GM21381 (cell line): ENCODE data around the gene CENPVL2.
"Not testable (repeated sequence)": the region's sequence is repeated elsewhere in the genome, so short reads cannot be mapped to it uniquely, and the experiment has no call there.

ENCODE experiments used
- ATAC-seq: cut with Tn5 transposase; IDR thresholded peaks from one replicate; pipeline ENCODE4 v1.9.1; 2021; ENCODE audit warnings: mild to moderate bottlenecking, moderate library complexity; ENCODE audit not compliant: unreplicated experiment

The CENPVL2 gene

DNA sequence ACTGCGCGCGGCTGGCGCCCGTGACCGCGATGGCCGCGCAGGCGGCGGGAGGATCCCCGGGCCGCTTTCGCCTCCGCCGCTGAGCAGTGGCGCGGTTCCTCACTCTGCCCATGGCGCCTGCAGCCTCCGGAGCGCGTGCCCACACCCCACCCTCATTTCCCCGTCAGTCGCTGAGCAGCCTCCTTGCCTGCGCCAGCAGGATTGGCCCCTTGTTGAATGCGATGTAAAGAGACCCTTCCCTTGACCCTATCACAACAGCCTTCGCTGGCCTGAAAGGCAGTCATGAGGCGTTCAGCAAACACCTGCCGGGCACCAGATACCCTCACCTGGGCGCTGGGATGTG is at the start of gene CENPVL2:
TSS of gene CENPVL2 (minus strand) at position 112 of the 343 bp plus-strand sequence. CDS start at position 112, 0 bp downstream.
- ATAC-seq, result not testable (repeated sequence)

DNA sequence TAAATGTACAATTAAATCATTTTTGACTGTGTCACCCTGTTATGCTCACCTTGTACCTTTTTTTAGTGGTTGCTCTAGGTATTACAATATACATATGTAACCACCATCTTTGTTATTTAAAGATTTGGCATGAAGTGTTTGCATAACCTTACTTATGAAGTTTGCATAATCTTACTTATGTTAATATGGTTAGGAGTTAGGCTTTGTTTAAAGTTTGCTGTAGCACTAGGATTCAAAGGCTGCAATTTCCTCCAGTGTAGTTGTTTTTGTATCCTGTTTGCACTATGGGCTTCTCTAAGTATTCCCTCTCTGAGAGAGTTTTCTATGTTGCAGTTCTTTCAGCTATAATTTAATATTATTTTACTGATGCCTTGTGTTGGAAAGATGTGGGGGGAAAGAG is 45.6 kb upstream of the CENPVL2 start:
- ATAC-seq, result no peak

DNA sequence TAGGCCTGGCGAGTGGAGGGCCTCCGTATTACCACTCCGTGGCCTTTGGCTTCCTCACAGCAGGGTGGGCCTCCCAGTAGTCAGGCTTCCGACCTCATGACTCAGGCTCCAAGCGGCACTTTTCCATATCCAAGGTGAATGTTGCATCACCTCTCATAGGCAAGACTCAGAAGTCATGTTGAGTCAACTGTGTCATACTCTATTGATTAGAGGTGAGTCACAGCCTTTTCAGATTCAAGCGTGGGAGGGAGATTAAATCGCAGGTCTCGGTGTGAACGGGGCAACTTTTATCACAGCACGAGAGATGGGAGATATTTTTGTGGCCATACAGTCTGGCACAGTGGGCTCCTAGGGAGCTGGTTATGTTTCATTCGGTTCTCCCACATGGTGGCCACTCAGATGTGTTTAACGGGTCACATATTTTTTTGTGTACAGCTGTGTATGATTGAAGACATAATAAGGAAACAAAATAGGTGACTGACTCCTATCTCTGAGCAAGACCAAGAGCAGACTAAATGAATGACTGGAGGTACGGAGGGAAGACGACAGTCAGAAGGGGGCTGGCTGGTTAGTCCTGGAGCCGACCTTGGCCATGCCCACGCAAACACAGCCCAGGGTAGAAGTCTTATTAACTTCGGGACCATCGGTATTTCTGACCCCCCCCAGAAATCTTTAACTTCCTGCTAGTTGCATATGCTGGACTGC is 30.5 kb upstream of the CENPVL2 start:
- ATAC-seq, result not testable (repeated sequence)

DNA sequence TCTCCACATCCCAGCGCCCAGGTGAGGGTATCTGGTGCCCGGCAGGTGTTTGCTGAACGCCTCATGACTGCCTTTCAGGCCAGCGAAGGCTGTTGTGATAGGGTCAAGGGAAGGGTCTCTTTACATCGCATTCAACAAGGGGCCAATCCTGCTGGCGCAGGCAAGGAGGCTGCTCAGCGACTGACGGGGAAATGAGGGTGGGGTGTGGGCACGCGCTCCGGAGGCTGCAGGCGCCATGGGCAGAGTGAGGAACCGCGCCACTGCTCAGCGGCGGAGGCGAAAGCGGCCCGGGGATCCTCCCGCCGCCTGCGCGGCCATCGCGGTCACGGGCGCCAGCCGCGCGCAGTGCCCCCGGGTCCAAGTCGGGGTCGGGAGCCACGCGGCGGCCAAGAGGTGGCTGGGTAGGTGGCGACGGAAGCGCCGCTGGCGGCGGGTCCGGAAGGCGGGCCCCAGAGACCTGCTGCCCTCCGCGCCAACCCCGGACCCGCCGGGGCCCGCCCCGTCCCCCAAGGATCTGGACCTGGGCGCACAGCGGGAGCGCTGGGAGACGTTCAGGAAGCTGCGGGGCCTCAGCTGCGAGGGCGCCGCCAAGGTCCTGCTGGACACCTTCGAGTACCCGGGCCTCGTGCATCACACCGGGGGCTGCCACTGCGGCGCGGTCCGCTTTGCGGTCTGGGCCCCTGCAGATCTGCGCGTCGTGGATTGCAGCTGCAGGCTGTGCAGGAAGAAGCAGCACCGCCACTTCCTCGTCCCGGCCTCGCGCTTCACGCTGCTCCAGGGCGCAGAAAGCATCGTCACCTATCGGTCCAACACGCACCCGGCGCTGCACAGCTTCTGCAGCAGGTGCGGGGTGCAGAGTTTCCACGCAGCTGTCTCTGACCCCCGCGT is 27.9 kb upstream of the CENPVL2 start, which contains the start of gene CENPVL1:
TSS of gene CENPVL1 (plus strand) at position 236 of the 888 bp plus-strand sequence. CDS start at position 236, 0 bp downstream.
- ATAC-seq, result not testable (repeated sequence)

DNA sequence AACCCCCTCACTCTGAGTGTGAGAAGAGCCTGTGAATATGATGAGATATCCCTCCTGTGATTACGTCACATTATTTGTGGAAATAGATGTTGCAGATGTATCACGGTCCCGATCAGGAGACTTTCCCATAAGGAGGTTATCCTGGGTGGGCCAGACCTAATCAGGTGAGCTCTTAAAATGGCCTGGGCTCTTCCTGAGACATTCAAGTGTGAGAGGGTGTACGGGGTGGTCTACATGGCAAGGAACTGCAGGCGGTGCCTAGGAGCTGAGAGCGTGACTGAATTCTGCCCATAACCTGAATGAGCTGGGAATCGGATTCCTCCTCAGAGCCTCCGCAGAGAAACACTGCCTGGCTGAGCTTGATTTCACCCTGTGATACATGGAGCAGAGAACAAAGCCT is 14.8 kb upstream of the CENPVL2 start:
- ATAC-seq, result no peak

DNA sequence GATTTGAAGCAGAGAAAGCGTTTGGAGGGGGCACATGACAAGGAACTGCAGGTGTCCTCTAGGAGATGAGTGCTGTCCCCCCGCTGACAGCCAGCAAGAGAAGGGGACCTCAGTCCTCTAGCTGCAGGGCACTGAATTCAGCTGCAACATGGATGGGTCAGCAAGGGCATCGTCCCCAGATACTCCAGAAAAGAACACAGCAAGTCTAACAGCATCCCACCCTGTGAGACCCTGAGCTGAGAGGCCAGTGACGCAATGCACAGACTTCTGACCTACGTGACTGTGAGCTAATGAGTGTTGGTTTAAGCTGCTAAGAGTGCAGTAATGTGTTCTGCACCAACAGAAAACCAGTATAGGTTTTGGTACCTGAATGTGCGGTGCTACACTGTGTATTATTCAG is 11.6 kb upstream of the CENPVL2 start:
- ATAC-seq, result no peak

DNA sequence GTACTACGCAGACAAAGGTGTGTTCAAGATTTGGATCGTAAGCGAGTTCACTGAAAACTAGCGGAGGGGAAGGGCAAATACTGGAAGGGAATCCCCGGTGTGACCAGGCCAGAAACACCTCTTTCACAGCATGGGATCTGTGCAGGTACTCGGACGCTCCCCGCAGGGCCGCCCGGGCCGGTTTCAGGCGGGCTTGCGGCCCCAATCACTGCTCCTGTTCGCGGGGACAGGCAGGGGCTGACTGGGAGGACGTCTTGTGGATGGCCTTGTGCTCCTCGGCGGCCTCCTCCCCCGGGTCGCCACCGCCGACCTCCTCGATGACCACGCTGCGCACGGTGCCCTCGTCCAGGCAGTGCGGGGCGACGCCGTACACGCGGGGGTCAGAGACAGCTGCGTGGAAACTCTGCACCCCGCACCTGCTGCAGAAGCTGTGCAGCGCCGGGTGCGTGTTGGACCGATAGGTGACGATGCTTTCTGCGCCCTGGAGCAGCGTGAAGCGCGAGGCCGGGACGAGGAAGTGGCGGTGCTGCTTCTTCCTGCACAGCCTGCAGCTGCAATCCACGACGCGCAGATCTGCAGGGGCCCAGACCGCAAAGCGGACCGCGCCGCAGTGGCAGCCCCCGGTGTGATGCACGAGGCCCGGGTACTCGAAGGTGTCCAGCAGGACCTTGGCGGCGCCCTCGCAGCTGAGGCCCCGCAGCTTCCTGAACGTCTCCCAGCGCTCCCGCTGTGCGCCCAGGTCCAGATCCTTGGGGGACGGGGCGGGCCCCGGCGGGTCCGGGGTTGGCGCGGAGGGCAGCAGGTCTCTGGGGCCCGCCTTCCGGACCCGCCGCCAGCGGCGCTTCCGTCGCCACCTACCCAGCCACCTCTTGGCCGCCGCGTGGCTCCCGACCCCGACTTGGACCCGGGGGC is 567 bp downstream of the CENPVL2 start:
- not testable (repeated sequence) for ATAC-seq

DNA sequence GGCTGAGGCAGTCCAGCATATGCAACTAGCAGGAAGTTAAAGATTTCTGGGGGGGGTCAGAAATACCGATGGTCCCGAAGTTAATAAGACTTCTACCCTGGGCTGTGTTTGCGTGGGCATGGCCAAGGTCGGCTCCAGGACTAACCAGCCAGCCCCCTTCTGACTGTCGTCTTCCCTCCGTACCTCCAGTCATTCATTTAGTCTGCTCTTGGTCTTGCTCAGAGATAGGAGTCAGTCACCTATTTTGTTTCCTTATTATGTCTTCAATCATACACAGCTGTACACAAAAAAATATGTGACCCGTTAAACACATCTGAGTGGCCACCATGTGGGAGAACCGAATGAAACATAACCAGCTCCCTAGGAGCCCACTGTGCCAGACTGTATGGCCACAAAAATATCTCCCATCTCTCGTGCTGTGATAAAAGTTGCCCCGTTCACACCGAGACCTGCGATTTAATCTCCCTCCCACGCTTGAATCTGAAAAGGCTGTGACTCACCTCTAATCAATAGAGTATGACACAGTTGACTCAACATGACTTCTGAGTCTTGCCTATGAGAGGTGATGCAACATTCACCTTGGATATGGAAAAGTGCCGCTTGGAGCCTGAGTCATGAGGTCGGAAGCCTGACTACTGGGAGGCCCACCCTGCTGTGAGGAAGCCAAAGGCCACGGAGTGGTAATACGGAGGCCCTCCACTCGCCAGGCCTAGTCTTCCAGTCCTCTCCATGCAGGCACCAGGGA is 2.8 kb downstream of the CENPVL2 start:
- not testable (repeated sequence) for ATAC-seq

DNA sequence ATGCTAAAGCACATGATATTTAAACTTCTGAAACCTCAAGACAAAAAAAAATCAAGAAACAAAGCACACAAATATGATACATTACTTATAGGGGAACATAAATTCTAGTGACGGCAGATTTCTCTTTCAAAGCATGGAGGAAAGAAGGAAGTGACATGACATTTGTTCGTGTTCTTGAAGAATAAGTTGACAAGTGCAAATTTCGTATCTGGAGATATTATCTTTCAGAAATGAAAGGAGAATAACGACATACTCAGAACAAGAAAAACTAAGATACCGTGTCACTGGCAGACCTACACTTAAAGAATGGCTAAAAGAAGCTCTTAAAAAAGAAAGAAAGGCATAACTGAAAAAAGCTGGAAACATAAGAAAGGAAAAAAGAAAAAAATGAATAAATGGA is 16.6 kb downstream of the CENPVL2 start:
- no peak for ATAC-seq

DNA sequence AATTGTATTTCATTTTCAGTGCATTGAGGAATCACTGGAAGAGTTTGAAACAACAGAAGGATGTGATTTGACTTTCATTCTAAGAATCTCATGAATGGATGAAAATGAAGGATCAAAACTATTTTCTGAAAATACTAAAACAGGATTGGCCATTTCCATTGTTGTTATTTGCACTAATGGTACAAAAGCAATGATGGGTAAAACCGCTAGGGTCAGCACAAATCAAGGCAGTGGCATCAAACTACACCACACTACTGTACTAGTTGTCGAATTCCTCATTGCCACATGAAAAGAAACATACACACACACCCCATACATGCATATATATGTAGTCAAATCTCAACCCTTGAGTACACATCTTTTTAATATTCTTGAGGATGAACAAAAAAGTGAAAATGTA is 39.3 kb downstream of the CENPVL2 start:
- ATAC-seq, result no peak

DNA sequence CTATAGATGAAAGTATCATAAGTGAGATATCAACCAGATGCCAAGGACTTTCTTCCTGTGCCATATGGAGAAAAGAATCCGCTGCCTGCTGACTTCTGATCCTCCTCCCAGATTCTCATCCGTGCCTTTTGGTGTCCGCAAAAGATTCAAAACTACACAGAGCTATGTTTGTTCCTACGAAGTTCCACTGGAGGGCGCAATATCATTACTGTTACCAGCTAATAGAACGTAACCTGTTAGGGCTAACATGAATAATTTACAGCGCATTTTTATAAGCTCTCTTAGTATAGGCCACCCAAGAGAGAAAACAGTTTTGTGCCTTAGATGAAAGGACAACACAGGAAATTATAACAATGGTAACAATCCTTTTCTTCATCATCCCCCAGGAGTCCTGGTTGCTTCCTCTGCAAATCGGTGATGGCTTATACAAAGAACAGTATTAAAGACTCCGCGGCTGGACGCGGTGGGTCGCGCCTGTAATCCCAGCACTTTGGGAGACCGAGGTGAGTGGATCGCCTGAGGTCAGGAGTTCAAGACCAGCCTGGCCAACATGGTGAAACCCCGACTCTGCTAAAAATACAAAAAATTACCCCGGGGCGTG is 41.1 kb downstream of the CENPVL2 start:
- no peak for ATAC-seq

DNA sequence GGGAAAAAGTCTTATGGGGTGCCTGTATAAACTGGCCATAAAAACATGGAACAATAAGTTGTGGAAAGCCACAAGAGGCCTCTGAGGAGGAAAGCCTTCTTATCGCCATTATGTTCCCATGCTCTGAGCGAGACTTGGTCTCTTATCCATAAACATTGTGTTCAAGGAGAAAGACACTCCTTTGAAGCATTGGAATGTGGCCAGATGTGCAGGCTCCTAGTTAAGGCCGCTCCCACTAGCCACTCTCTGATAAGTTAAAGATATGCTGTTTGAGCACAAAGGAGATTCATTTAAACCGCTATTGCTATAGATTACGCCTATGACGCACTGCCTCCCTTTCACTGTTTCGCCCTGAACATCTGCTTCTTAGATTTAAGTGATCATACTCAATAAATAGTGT is 46.1 kb downstream of the CENPVL2 start:
- ATAC-seq, result not testable (repeated sequence)
